Measurements from ENCODE around the gene RBKS. TPM values are rescaled to one million over a fixed set of nuclear protein-coding genes. Genes with fewer than 3 reads are reported as not detected.
A peak's percentile ranks its signal among the peaks of the same experiment; 100 is the strongest.

Gene RBKS
- total and polyA plus RNA-seq, 2 of the 13 experiments (the other 11 are each of a cell fraction or from before 2014, with no cell fraction given): 7.7 to 8.3 TPM

DNA sequence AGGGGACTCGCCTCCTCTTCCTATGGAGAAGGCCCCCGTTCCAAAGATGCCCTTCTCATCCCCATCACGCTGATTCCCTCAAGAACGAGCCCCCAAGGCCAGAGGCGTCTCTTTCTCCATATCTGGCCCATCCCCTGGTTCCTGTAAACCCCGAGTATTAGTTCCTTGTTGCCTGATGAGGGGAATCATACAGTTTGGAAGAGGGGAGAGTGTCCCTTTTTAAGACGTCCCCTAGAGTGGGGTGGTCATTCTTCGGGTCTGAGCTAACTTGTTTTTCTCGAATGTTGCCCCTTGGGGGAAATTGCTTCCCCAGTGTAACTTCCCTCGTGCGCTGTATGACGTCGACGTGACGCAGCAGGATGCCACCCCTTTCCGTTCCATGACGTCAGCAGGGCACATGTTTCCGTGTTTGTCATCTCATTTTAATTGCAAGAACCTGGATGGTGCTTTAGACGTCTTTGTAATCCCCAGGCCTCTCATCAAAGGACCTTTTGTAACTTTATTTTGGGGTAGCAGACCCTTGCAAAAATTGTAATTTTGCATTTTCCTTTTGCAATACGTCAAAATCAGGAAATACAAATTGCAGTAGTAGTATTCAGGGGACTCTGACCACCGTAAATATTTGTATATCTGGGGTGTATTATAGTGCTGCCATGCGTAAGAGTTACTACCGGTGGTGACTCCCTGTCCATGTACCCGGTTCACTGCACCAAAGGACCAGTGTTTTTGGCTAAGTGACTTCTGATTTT, 911 bp upstream of the RBKS start (continued):
- TF ChIP-seq ZNF205 (CRISPR knock-in tag; IDR thresholded peaks at IDR 0.05) (0 out of 2 replicates have a peak, but pooled peaks have one; percentile 13), ZNF720 (CRISPR knock-in tag; IDR thresholded peaks at IDR 0.05) (no peak), CREB1 (IDR thresholded peaks at IDR 0.05) (peak; percentile 99), CREB1 (CRISPR knock-in tag; IDR thresholded peaks at IDR 0.05) (peak; percentile 100), ZNF747 (CRISPR knock-in tag; IDR thresholded peaks at IDR 0.05; ENCODE audit: borderline replicate concordance) (no peak), ZNF644 (CRISPR knock-in tag; IDR thresholded peaks at IDR 0.05; ENCODE audit: low read depth) (no peak), ZNF552 (CRISPR knock-in tag; IDR thresholded peaks at IDR 0.05; ENCODE audit: borderline replicate concordance) (peak; percentile 33; the same call in 1 of the 2 replicates), ZBTB21 (CRISPR knock-in tag; IDR thresholded peaks at IDR 0.05) (peak; percentile 100), MLLT10 (CRISPR knock-in tag; IDR thresholded peaks at IDR 0.05) (no peak), MTF1 (CRISPR knock-in tag; IDR thresholded peaks at IDR 0.05) (no peak), RARA (CRISPR knock-in tag; IDR thresholded peaks at IDR 0.05) (no peak), NR1H2 (CRISPR knock-in tag; IDR thresholded peaks at IDR 0.05; ENCODE audit: borderline replicate concordance, low read depth) (no peak), NFKB2 (CRISPR knock-in tag; IDR thresholded peaks at IDR 0.05; ENCODE audit: borderline replicate concordance) (no peak), ZNF75D (CRISPR knock-in tag; IDR thresholded peaks at IDR 0.05; ENCODE audit: borderline replicate concordance) (no peak), NONO (IDR thresholded peaks at IDR 0.05) (no peak), NONO (CRISPR knock-in tag; conservative IDR thresholded peaks at IDR 0.05) (no peak), PHF21A (CRISPR knock-in tag; IDR thresholded peaks at IDR 0.05) (no peak; the same call in 1 of the 2 replicates), ZNF235 (CRISPR knock-in tag; IDR thresholded peaks at IDR 0.05; ENCODE audit: borderline replicate concordance) (no peak)
- TF ChIP-seq, protein P1, sequence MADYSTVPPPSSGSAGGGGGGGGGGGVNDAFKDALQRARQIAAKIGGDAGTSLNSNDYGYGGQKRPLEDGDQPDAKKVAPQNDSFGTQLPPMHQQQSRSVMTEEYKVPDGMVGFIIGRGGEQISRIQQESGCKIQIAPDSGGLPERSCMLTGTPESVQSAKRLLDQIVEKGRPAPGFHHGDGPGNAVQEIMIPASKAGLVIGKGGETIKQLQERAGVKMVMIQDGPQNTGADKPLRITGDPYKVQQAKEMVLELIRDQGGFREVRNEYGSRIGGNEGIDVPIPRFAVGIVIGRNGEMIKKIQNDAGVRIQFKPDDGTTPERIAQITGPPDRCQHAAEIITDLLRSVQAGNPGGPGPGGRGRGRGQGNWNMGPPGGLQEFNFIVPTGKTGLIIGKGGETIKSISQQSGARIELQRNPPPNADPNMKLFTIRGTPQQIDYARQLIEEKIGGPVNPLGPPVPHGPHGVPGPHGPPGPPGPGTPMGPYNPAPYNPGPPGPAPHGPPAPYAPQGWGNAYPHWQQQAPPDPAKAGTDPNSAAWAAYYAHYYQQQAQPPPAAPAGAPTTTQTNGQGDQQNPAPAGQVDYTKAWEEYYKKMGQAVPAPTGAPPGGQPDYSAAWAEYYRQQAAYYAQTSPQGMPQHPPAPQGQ (CRISPR knock-in tag; IDR thresholded peaks at IDR 0.05; ENCODE audit: borderline replicate concordance): no peak
- TF ChIP-seq, protein P2, sequence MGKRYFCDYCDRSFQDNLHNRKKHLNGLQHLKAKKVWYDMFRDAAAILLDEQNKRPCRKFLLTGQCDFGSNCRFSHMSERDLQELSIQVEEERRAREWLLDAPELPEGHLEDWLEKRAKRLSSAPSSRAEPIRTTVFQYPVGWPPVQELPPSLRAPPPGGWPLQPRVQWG (CRISPR knock-in tag; IDR thresholded peaks at IDR 0.05; ENCODE audit: borderline replicate concordance, low read depth): no peak
- TF ChIP-seq, protein P3, sequence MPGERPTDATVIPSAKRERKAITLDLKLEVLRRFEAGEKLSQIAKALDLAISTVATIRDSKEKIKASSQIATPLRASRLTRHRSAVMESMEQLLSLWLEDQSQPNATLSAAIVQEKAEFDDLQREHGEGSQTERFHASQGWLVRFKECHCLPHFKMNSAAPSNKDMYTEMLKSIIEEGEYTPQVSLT (CRISPR knock-in tag; IDR thresholded peaks at IDR 0.05; ENCODE audit: borderline replicate concordance, low read depth): no peak
- TF ChIP-seq, protein P4, sequence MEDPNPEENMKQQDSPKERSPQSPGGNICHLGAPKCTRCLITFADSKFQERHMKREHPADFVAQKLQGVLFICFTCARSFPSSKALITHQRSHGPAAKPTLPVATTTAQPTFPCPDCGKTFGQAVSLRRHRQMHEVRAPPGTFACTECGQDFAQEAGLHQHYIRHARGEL (CRISPR knock-in tag; IDR thresholded peaks at IDR 0.05): peak; percentile 90; the same call in 1 of the 2 replicates
- TF ChIP-seq, protein P5, sequence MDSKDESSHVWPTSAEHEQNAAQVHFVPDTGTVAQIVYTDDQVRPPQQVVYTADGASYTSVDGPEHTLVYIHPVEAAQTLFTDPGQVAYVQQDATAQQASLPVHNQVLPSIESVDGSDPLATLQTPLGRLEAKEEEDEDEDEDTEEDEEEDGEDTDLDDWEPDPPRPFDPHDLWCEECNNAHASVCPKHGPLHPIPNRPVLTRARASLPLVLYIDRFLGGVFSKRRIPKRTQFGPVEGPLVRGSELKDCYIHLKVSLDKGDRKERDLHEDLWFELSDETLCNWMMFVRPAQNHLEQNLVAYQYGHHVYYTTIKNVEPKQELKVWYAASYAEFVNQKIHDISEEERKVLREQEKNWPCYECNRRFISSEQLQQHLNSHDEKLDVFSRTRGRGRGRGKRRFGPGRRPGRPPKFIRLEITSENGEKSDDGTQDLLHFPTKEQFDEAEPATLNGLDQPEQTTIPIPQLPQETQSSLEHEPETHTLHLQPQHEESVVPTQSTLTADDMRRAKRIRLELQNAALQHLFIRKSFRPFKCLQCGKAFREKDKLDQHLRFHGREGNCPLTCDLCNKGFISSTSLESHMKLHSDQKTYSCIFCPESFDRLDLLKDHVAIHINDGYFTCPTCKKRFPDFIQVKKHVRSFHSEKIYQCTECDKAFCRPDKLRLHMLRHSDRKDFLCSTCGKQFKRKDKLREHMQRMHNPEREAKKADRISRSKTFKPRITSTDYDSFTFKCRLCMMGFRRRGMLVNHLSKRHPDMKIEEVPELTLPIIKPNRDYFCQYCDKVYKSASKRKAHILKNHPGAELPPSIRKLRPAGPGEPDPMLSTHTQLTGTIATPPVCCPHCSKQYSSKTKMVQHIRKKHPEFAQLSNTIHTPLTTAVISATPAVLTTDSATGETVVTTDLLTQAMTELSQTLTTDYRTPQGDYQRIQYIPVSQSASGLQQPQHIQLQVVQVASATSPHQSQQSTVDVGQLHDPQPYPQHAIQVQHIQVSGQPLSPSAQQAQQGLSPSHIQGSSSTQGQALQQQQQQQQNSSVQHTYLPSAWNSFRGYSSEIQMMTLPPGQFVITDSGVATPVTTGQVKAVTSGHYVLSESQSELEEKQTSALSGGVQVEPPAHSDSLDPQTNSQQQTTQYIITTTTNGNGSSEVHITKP (CRISPR knock-in tag; IDR thresholded peaks at IDR 0.05; ENCODE audit: low read depth): no peak
- TF ChIP-seq, protein P6, sequence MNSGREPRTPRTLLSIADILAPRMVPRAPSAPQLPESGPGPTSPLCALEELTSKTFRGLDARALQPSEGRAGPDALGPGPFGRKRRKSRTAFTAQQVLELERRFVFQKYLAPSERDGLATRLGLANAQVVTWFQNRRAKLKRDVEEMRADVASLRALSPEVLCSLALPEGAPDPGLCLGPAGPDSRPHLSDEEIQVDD (CRISPR knock-in tag; IDR thresholded peaks at IDR 0.05; ENCODE audit: borderline replicate concordance): no peak

All from HepG2 (cell line).